ENCODE results near the gene TRRAP.

DNA sequence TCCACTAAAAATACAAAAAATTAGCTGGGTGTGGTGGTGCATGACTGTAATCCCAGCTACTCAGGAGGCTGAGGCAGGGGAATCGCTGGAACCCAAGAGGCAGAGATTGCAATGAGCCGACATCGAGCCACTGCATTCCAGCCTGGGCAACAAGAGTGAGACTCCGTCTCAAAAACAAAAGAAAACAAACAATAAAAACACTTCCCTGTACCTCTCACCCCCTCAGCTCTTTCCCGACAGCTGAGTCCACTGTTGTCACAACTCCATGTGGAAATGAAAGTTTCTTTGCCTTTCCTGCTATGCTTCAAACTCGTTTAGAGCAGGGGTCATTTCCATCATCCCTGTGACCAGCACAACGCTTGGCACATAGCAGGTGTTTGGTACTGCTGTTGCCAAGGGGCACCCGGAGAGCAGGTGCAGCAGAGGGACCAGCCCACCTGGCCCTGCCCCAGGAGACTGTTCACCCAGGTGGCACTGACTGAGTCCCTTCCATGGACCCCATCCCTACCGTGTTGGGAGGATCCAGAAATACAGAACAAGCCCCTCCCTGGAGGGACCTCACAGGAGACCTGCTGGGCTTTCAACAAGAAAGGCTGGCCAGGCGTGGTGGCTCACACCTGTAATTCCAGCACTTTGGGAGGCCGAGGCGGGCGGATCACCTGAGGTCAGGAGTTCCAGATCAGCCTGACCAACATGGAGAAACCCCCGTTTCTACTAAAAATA, 13.4 kb upstream of the TRRAP start:
- TF ChIP-seq CTCF (IDR thresholded peaks at IDR 0.05) (no peak), POLR2A (IDR thresholded peaks at IDR 0.05) (no peak)
